AG04449 (cell line): ENCODE results near the gene ACOT13.

ENCODE experiments used
- CTCF ChIA-PET: fragments of 350-600 bp; formaldehyde crosslinking; extraction: SDS; loops from one replicate; lab custom pipeline; 2021; ENCODE audit warnings: antibody characterized with exemption; lab: Yijun Ruan, JAX
- POLR2A ChIA-PET: fragments of 400-600, 350-600 bp; formaldehyde crosslinking; extraction: SDS; loops from one replicate; lab custom pipeline; 2020; ENCODE audit warnings: antibody characterized with exemption, inconsistent platforms; lab: Yijun Ruan, JAX
- DNase-seq: peaks from one replicate; pipeline ENCODE4 v3.0.0-alpha.2; 2010; ENCODE audit warnings: low read depth, low spot score
- H3K4me3 ChIP-seq: 2 replicates; pipeline ENCODE4 v1.5.1; 2011; ENCODE audit warnings: low read depth, mild to moderate bottlenecking, control low read depth, low read length
- TF ChIP-seq, protein P1 (sequence below): IDR thresholded peaks from one replicate; pipeline ENCODE4 v1.5.1; 2011; ENCODE audit warnings: mild to moderate bottlenecking, moderate library complexity, low read length, control low read depth, inconsistent platforms; ENCODE audit not compliant: insufficient read depth; ENCODE audit errors: missing control alignments

Gene ACOT13

GRCh38 chr6:24686946-24687345, 20.1 kb downstream of the ACOT13 start:
- CTCF ChIA-PET, result no interaction called here
- TF ChIP-seq, protein P1, sequence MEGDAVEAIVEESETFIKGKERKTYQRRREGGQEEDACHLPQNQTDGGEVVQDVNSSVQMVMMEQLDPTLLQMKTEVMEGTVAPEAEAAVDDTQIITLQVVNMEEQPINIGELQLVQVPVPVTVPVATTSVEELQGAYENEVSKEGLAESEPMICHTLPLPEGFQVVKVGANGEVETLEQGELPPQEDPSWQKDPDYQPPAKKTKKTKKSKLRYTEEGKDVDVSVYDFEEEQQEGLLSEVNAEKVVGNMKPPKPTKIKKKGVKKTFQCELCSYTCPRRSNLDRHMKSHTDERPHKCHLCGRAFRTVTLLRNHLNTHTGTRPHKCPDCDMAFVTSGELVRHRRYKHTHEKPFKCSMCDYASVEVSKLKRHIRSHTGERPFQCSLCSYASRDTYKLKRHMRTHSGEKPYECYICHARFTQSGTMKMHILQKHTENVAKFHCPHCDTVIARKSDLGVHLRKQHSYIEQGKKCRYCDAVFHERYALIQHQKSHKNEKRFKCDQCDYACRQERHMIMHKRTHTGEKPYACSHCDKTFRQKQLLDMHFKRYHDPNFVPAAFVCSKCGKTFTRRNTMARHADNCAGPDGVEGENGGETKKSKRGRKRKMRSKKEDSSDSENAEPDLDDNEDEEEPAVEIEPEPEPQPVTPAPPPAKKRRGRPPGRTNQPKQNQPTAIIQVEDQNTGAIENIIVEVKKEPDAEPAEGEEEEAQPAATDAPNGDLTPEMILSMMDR, result no peak
- no peak overlapping the region for H3K4me3 ChIP-seq
- POLR2A ChIA-PET, result no interaction called here
- DNase-seq, result no peak

GRCh38 chr6:24689964-24690363, 23.1 kb downstream of the ACOT13 start:
- no peak for DNase-seq
- TF ChIP-seq, protein P1, result no peak
- ChIA-PET CTCF (interaction anchor here (1.4 to 6.1 kb wide), 2 partner anchors 108 to 259 kb away, joined by 5 to 67 read pairs; no protein-coding TSS in a partner anchor), POLR2A (no interaction called here)
- H3K4me3 ChIP-seq, result no peak overlapping the region

DNA sequence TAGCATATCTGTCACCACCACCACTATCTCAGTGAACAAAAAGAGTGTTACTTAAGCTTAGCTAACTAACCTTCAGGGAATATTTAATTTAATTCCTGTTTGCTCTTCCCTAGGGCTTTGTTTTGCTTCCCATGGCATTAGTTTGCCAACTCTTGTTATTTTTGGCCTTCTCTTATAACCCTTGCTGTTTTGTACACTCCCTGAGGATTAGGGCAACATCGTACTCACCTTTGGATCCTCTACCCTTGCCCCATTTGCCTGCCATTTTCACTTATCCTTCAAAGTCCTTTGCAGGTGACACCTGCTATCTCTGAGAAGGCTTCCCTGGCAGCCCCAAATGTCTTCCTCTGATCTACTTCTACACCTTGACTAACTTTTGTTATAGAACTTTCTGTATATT, 23.7 kb downstream of the ACOT13 start:
- TF ChIP-seq, protein P1, result no peak
- ChIA-PET CTCF (interaction anchor here (1.4 to 6.1 kb wide), 3 partner anchors 104 to 260 kb away, joined by 5 to 67 read pairs (median 5); no protein-coding TSS in a partner anchor), POLR2A (no interaction called here)

DNA sequence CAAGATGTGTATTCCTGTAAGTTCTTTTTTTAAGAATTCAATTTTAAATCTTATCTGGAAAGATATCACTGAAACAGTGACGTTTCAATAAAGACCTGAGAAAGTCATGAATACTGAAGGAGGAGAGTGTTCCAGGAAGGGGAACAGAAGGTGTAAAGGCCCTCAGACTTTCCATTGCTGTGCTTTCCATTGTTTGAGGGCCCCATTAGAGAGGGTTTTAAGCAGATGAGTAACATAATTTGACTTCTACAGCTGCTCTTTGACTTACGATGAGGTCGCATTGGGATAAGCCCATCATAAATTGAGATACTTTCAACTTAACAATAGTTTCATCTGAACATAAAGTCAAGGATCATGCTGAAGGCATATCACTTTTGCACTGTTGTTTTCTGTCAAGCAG, 24.7 kb downstream of the ACOT13 start:
- TF ChIP-seq, protein P1, result no peak
- no peak overlapping the region for H3K4me3 ChIP-seq
- POLR2A ChIA-PET, result no interaction called here
- no peak for DNase-seq
- CTCF ChIA-PET, result interaction anchor here (1.5 to 6.1 kb wide), 2 partner anchors 105 to 110 kb away, joined by 5 to 67 read pairs; no protein-coding TSS in a partner anchor

More for the DNA sequence above, 23.7 kb downstream of the ACOT13 start:
- DNase-seq, result no peak
- no peak overlapping the region for H3K4me3 ChIP-seq

GRCh38 chr6:24692003-24692402, 25.1 kb downstream of the ACOT13 start:
- H3K4me3 ChIP-seq, result no peak overlapping the region
- CTCF ChIA-PET, result interaction anchor here (1.0 to 6.1 kb wide), 4 partner anchors 12 to 166 kb away, joined by 3 to 67 read pairs (median 4); no protein-coding TSS in a partner anchor
- TF ChIP-seq, protein P1, result no peak
- POLR2A ChIA-PET, result no interaction called here
- DNase-seq, result no peak

DNA sequence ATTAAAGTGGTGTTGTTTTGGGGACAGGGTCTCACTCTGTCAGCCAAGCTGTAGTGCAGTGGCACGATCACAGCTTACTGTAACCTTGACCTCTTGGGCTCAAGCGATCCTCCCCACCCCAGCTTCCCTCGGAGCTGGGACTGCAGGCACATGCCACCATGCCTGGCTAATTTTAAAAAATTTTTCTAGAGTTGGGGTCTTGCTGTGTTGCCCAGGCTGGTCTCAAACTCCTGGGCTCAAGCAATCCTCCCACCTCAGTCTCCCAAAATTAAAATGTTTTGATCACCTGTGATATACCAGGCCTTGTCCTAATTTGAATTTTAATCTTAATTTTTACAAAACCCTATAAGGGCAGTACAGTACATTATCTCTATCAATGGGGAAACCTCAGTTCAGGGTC, 25.5 kb downstream of the ACOT13 start:
- POLR2A ChIA-PET, result no interaction called here
- no peak overlapping the region for H3K4me3 ChIP-seq
- CTCF ChIA-PET, result interaction anchor here (1.0 to 6.1 kb wide), 3 partner anchors 11 to 167 kb away, joined by 3 to 67 read pairs (median 3); no protein-coding TSS in a partner anchor
- DNase-seq, result no peak
- TF ChIP-seq, protein P1, result no peak
